HepG2 (cell line): ENCODE measurements around the gene CCDC57. TPM values are rescaled to one million over a fixed set of nuclear protein-coding genes. Genes with fewer than 3 reads are reported as not detected.

Experiments
- ARID2 ChIP-seq: sonication (generic); formaldehyde crosslinking; IDR thresholded peaks from 2 replicates; pipeline ENCODE4 v1.8.1; 2022; ENCODE audit warnings: mild to moderate bottlenecking, missing genetic modification reagents, borderline replicate concordance
- ATRX ChIP-seq: sonication (generic); formaldehyde crosslinking; IDR thresholded peaks from 2 replicates; pipeline ENCODE4 v1.4.0; 2020; ENCODE audit warnings: missing genetic modification reagents, borderline replicate concordance
- CBFB ChIP-seq: sonication (generic); formaldehyde crosslinking; IDR thresholded peaks from 2 replicates; pipeline ENCODE4 v1.4.0; 2020; ENCODE audit warnings: missing genetic modification reagents
- EZH2 ChIP-seq: conservative IDR thresholded peaks from 2 replicates; pipeline ENCODE4 v1.6.1; 2012; ENCODE audit warnings: mild to moderate bottlenecking, low read depth, low read length, moderate library complexity
- FOXA3 ChIP-seq: IDR thresholded peaks from 2 replicates; pipeline ENCODE4 v1.6.1; 2016; ENCODE audit warnings: missing genetic modification reagents, missing compliant biosample characterization
- HNF4A ChIP-seq: sonication (generic); formaldehyde crosslinking; IDR thresholded peaks from 2 replicates; pipeline ENCODE4 v1.4.0; 2020; ENCODE audit warnings: missing genetic modification reagents
- HNRNPUL1 ChIP-seq: fragments of 200-400 bp; formaldehyde crosslinking; IDR thresholded peaks from 2 replicates; pipeline ENCODE4 v1.6.1; 2017; ENCODE audit warnings: low read depth, mild to moderate bottlenecking, low read length, moderate library complexity
- IRX3 ChIP-seq: sonication (generic); formaldehyde crosslinking; IDR thresholded peaks from 2 replicates; pipeline ENCODE4 v1.8.1; 2023; ENCODE audit warnings: mild to moderate bottlenecking, low read depth, missing genetic modification reagents, borderline replicate concordance
- MXI1 ChIP-seq: IDR thresholded peaks from 3 replicates; pipeline ENCODE4 v1.6.1; 2012; ENCODE audit warnings: low read depth, low read length, inconsistent platforms, borderline replicate concordance
- PAX8 ChIP-seq: sonication (generic); formaldehyde crosslinking; IDR thresholded peaks from 2 replicates; pipeline ENCODE4 v1.8.0; 2022; ENCODE audit warnings: mild to moderate bottlenecking, missing genetic modification reagents, borderline replicate concordance
- SATB2 ChIP-seq: sonication (generic); formaldehyde crosslinking; IDR thresholded peaks from 2 replicates; pipeline ENCODE4 v1.5.0; 2020; ENCODE audit warnings: missing genetic modification reagents
- SETDB1 ChIP-seq: sonication (generic); formaldehyde crosslinking; IDR thresholded peaks from 2 replicates; pipeline ENCODE4 v1.5.1; 2020; ENCODE audit warnings: missing genetic modification reagents, mild to moderate bottlenecking, borderline replicate concordance
- SRY ChIP-seq: sonication (generic); formaldehyde crosslinking; IDR thresholded peaks from 2 replicates; pipeline ENCODE4 v1.8.0; 2022; ENCODE audit warnings: mild to moderate bottlenecking, missing genetic modification reagents
- TBP ChIP-seq: sonication (generic); formaldehyde crosslinking; IDR thresholded peaks from 2 replicates; pipeline ENCODE4 v1.5.0; 2020; ENCODE audit warnings: missing genetic modification reagents
- TGIF2 ChIP-seq: IDR thresholded peaks from 2 replicates; pipeline ENCODE4 v1.6.1; 2016; ENCODE audit warnings: control low read depth, missing compliant biosample characterization
- THYN1 ChIP-seq: sonication (generic); formaldehyde crosslinking; IDR thresholded peaks from 2 replicates; pipeline ENCODE4 v1.8.1; 2023; ENCODE audit warnings: low read depth, mild to moderate bottlenecking, moderate library complexity, missing genetic modification reagents, borderline replicate concordance
- ZEB1 ChIP-seq: IDR thresholded peaks from 2 replicates; pipeline ENCODE4 v1.6.1; 2012; ENCODE audit warnings: mild to moderate bottlenecking, low read depth, inconsistent platforms; ENCODE audit not compliant: insufficient replicate concordance
- ZKSCAN1 ChIP-seq: fragments of 150-350 bp; IDR thresholded peaks from 2 replicates; pipeline ENCODE4 v1.6.1; 2014; ENCODE audit warnings: low read length
- ZNF367 ChIP-seq: sonication (generic); formaldehyde crosslinking; IDR thresholded peaks from 2 replicates; pipeline ENCODE4 v1.4.0; 2020; ENCODE audit warnings: missing genetic modification reagents, borderline replicate concordance
- ZNF44 ChIP-seq: sonication (generic); formaldehyde crosslinking; IDR thresholded peaks from 2 replicates; pipeline ENCODE4 v1.5.1; 2020; ENCODE audit warnings: mild to moderate bottlenecking, missing genetic modification reagents
- ZNF451 ChIP-seq: sonication (generic); formaldehyde crosslinking; IDR thresholded peaks from 2 replicates; pipeline ENCODE4 v1.5.0; 2020; ENCODE audit warnings: mild to moderate bottlenecking, missing genetic modification reagents
- ZNF556 ChIP-seq: sonication (generic); formaldehyde crosslinking; IDR thresholded peaks from 2 replicates; pipeline ENCODE4 v1.4.0; 2020; ENCODE audit warnings: mild to moderate bottlenecking, missing genetic modification reagents, borderline replicate concordance
- polyA plus RNA-seq, 8 experiments: library from polyadenylated mRNA; depleted of rRNA in 3 of 8; stranded (reverse) in 7 of 8; unstranded in 1 of 8; fragments of >200 nt; fragmentation: Illumina TruSeq in 4 of 8; extraction: Trizol in 4 of 8; gene quantifications; 2 replicates each; pipeline versions ENCODE4 v1.2.1 to v1.2.3, GENCODE V29; 2011 to 2016; ENCODE audit warnings: low read depth in 4 of 8, missing spikeins in 1 of 8, mixed read lengths in 1 of 8; ENCODE audit not compliant: insufficient read depth in 1 of 8
- total RNA-seq, 5 experiments: library from RNA; depleted of rRNA; stranded (reverse); fragments of >200 nt; fragmentation: Illumina TruSeq; extraction: Trizol; gene quantifications; 2 replicates each; pipeline ENCODE4 v1.2.3, GENCODE V29; 2016; ENCODE audit warnings: low read depth in 1 of 5
- TF ChIP-seq, protein P1 (sequence below), 2 experiments: IDR thresholded peaks; 2 replicates each; pipeline ENCODE4 v1.6.1; 2011 to 2012; ENCODE audit warnings: low read length in 2 of 2, borderline replicate concordance in 1 of 2, low read depth in 1 of 2, mild to moderate bottlenecking in 1 of 2, moderate library complexity in 1 of 2
- TF ChIP-seq, protein P2 (sequence below): sonication (generic); formaldehyde crosslinking; IDR thresholded peaks from 2 replicates; pipeline ENCODE4 v1.5.0; 2020; ENCODE audit warnings: mild to moderate bottlenecking, missing genetic modification reagents

CCDC57 gene
- total and polyA plus RNA-seq, 2 of the 13 experiments (the other 11 are each of a cell fraction or from before 2014, with no cell fraction given) = 59.3 to 59.9 TPM

DNA sequence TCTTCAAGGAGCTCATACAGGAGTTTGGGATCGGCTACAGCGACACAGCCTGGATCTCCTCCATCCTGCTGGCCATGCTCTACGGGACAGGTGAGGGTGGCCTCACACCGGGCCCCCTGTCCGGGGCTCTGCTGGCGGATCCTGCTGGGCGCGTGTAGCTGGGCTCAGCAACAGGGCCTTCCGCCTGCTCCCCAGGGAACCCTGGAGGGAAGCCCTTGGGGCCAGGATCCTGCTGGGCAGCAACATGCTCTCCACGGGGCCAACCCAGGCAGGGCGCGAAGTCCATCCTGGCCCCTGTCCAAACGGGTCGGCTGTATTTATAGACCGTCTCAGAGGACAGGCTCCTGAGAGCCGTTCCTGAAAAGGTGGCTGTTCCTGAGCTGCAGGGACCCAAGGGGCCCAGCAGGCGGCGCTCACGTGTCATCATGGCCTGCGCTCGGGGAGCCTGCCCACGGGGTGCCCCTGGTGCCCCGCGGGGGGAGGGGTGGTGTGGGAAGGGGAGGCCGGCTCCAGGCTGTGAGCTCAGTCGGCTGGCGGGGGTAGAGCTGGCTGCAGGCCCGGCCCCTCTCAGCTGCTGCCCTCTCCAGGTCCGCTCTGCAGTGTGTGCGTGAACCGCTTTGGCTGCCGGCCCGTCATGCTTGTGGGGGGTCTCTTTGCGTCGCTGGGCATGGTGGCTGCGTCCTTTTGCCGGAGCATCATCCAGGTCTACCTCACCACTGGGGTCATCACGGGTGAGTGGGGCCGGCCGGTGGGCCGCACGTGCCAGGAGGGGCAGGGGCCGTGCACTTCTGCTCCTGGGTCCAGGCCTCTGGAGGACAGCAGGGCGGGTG, 23.7 kb upstream of the CCDC57 start (continued):
- TF ChIP-seq, protein P1, sequence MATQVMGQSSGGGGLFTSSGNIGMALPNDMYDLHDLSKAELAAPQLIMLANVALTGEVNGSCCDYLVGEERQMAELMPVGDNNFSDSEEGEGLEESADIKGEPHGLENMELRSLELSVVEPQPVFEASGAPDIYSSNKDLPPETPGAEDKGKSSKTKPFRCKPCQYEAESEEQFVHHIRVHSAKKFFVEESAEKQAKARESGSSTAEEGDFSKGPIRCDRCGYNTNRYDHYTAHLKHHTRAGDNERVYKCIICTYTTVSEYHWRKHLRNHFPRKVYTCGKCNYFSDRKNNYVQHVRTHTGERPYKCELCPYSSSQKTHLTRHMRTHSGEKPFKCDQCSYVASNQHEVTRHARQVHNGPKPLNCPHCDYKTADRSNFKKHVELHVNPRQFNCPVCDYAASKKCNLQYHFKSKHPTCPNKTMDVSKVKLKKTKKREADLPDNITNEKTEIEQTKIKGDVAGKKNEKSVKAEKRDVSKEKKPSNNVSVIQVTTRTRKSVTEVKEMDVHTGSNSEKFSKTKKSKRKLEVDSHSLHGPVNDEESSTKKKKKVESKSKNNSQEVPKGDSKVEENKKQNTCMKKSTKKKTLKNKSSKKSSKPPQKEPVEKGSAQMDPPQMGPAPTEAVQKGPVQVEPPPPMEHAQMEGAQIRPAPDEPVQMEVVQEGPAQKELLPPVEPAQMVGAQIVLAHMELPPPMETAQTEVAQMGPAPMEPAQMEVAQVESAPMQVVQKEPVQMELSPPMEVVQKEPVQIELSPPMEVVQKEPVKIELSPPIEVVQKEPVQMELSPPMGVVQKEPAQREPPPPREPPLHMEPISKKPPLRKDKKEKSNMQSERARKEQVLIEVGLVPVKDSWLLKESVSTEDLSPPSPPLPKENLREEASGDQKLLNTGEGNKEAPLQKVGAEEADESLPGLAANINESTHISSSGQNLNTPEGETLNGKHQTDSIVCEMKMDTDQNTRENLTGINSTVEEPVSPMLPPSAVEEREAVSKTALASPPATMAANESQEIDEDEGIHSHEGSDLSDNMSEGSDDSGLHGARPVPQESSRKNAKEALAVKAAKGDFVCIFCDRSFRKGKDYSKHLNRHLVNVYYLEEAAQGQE (IDR thresholded peaks at IDR 0.05; ENCODE audit: borderline replicate concordance in 1 of 2, low read depth in 1 of 2, low read length in 2 of 2) = peak in 1 of 2 experiments; percentile 32; a peak in 1 of 4 replicates
- TF ChIP-seq HNF4A (CRISPR knock-in tag) = peak; percentile 98
- peak; percentile 96; the same call in 1 of the 2 replicates for TF ChIP-seq THYN1 (CRISPR knock-in tag)
- TF ChIP-seq ARID2 = peak; percentile 98
- TF ChIP-seq FOXA3 (CRISPR knock-in tag) = peak; percentile 76
- no peak for TF ChIP-seq ZEB1
- 0 out of 2 replicates have a peak, but pooled peaks have one; percentile 10 for TF ChIP-seq ZNF44 (CRISPR knock-in tag)
- TF ChIP-seq SRY (CRISPR knock-in tag) = peak; percentile 99
- TF ChIP-seq, protein P2, sequence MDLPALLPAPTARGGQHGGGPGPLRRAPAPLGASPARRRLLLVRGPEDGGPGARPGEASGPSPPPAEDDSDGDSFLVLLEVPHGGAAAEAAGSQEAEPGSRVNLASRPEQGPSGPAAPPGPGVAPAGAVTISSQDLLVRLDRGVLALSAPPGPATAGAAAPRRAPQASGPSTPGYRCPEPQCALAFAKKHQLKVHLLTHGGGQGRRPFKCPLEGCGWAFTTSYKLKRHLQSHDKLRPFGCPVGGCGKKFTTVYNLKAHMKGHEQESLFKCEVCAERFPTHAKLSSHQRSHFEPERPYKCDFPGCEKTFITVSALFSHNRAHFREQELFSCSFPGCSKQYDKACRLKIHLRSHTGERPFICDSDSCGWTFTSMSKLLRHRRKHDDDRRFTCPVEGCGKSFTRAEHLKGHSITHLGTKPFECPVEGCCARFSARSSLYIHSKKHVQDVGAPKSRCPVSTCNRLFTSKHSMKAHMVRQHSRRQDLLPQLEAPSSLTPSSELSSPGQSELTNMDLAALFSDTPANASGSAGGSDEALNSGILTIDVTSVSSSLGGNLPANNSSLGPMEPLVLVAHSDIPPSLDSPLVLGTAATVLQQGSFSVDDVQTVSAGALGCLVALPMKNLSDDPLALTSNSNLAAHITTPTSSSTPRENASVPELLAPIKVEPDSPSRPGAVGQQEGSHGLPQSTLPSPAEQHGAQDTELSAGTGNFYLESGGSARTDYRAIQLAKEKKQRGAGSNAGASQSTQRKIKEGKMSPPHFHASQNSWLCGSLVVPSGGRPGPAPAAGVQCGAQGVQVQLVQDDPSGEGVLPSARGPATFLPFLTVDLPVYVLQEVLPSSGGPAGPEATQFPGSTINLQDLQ = peak; percentile 98
- no peak for TF ChIP-seq SETDB1
- peak; percentile 69; the same call in 2 of the 3 replicates for TF ChIP-seq MXI1
- TF ChIP-seq PAX8 (CRISPR knock-in tag) = peak; percentile 90; the same call in 1 of the 2 replicates
- peak; percentile 86 for TF ChIP-seq CBFB
- peak; percentile 98 for TF ChIP-seq SATB2 (CRISPR knock-in tag)
- TF ChIP-seq ZNF556 (CRISPR knock-in tag) = peak; percentile 97; the same call in 1 of the 2 replicates
- no peak for TF ChIP-seq ATRX (CRISPR knock-in tag)
- peak; percentile 95 for TF ChIP-seq TGIF2
- no peak; the same call in 1 of the 2 replicates for TF ChIP-seq HNRNPUL1
- peak; percentile 97 for TF ChIP-seq ZNF367 (CRISPR knock-in tag)
- no peak for TF ChIP-seq TBP (CRISPR knock-in tag)
- peak; percentile 96 for TF ChIP-seq ZNF451 (CRISPR knock-in tag)
- no peak for TF ChIP-seq ZKSCAN1
- TF ChIP-seq EZH2 = no peak
- peak; percentile 96 for TF ChIP-seq IRX3 (CRISPR knock-in tag)
